Bone marrow (tissue), 2 donors: ENCODE measurements around the gene IFITM5.
"Not testable (repeated sequence)": the region's sequence is repeated elsewhere in the genome, so short reads cannot be mapped to it uniquely, and the experiment has no call there.

Experiments
- DNase-seq, 2 donors: peaks; one replicate each; lab custom pipeline; 2025; lab: John Stamatoyannopoulos, UW

The IFITM5 gene

DNA sequence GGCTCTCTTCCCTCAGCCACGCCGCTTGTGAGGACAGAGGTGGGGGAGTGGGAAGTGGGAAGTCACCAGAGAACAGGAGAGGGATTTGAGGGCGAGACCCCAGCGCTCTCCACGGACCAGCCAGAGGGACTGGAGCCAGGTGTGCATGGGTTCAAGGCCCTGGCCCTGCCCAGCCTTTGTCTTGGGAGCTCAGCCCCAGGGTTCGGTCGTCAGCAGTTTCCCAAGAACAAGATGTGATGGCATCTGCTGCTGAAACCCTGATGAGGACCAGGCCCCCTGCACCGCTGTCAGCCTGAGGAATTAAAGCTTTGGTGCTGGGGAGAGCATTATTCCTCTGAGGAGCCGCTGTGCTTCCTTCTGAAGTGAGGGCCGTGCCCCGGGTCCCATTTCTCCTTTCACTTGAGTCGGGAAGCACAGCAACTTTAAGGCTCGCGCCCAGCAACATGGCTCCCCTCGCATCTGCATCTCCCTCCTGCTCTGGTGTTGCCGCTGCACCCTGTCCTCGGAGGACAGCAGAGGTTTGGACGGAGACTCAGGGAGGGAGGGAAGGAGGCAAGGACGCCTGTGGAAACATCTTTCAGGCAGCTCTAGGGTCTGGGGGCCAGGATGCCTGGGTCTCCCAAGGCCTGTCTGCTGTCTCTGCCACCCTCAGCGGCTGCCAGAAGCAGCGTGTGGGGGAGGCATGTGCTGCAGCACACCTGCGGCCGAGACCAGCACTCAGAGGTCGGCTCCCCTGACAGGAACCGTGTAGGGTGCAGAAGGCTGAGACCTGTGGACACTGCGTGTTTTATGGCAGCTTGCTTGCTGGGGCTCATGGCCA lies 3.8 kb downstream of the IFITM5 start:
- no peak for DNase-seq

DNA sequence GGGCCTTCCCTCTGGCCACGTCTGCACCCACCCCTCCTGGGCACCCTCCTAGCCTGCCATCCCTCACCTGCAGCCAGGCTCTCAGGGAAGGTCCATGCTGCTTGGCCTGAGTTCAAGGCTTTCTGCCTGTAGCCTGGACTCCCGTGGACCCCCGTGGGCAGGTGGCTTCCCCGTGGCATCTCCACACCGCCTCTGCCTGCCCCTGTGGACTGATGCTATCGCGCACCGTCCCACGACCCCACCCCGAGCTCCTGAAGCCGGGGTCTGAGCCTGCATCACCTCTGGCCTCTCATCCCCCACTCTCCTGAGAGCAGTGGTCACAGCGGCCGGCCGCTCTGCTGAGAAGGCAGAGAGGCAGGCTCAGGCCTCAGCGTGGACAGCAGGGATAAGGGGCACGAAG lies 4.5 kb downstream of the IFITM5 start:
- no peak for DNase-seq

DNA sequence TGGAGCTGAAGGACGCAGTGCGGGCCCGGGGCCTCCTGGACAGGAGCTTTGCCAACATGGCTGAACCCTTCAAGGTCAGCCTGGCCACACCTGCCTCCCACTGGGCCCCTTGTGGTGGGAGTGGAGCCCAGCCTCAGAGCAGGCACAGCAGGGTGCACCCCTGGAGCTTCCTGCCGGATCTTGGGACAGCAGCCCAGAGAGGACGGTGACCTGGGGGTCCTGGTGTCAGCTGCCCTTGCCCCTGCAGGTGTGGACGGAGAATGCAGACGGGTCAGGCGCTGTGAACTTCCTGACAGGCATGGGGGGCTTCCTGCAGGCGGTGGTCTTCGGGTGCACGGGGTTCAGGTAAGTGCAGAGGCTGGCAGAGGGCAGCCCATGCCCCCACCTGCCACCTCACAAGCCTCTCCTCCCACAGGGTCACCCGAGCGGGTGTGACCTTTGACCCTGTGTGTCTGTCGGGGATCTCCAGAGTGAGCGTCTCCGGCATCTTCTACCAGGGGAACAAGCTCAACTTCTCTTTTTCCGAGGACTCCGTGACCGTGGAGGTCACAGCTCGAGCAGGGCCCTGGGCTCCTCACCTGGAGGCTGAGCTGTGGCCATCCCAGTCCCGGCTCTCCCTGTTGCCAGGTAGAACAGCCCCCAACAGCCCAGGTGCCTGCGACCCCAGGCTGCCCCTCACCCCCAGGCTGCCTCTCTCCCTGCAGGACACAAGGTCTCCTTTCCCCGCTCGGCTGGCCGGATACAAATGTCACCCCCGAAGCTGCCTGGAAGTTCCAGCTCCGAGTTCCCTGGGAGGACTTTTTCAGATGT lies 5.3 kb downstream of the IFITM5 start:
- no peak for DNase-seq

DNA sequence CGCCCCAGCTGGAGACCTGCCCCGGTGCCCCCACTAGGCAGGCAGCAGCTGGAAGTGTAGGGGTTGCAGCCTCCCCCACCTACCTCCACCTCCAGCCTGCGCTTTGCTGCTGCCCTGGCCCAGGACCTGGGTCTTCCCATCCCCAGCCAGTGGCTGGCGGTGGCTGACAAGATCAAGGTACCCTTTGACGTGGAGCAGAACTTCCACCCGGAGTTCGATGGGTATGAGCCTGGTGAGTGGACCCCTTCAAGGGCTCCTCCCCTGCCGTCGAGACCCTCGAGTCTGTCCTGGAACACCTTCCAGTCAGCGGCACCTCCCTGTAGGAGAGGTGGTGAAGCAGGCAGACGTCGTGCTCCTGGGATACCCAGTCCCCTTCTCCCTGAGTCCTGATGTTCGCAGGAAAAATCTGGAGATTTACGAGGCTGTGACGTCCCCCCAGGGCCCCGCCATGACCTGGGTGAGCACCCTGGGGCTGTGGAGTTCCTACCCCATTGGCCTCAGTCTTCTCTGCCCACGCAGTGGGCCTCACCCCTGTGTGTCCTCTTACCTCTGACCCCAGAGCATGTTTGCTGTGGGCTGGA lies 6.0 kb downstream of the IFITM5 start:
- DNase-seq, result no peak

GRCh38 chr11:292211-293121 lies 6.9 kb downstream of the IFITM5 start:
- DNase-seq, result no peak

DNA sequence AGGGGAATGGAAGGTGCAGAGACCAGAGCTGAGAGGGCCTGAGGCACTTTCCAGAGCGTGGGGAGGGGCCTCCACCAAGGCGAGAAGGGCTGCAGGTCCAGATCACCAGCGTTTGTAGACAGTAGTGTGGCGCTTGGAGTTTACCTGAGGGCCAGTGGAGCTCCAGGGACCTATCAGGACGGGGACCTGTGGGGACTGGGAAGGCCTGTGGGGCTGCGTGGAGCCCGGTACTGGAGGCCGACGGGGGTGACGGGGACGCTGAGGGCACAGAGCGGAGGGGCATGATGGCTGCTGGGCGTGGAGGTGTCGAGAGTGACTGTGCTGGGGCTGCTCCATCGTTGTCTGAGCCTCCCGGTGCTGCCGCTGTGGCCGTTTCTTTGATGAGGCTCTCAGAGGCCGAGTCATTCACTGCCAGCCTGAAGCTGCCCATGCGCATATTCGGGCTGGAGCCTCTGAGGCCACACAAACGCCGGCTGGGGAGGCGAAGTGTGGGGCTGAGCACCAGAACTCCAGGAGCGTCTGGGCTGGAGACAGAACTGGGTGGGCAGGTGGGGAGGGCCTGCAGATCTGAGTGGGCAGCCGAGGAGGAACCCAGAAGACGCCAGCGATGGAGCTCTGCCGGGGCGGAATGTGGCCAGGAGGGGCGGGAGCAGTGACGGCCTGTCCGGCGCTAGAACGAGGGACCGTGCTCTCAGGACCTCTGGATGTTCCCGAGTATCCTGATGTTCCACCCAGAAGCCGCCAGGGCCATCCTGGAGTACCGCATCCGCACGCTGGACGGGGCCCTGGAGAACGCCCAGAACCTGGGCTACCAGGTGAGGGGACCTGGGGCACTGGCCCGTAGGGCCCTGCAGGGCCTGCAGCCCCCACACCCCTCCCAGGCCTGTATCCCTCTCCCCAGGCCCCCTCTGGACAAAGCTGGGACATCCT lies 7.8 kb downstream of the IFITM5 start:
- DNase-seq, result no peak

DNA sequence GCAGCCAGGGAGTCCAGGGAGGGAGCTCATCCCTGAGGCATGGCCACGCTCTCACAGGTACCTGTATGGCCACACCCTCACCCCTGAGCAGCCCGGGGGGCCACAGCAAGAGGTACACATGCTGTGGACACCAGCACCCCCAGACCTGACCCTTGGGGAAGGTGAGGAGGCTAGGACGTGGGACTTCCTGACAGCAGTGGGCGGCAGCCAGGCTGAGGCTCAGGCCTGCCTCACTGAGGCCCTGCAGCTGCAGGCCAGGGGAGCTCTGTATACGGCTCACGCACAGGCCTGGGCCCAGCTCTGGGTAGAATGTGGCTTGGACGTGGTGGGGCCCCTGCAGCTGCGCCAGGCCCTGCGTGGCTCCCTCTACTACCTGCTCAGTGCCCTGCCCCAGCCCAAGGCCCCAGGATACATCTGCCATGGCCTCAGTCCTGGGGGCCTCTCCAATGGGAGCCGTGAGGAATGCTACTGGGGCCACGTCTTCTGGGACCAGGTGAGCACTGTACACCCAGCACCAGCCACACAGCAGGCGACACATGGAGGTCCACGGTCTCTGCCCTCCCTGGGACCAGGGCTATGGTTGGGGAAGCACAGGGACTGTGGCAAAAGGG lies 8.6 kb downstream of the IFITM5 start:
- DNase-seq, result no peak

DNA sequence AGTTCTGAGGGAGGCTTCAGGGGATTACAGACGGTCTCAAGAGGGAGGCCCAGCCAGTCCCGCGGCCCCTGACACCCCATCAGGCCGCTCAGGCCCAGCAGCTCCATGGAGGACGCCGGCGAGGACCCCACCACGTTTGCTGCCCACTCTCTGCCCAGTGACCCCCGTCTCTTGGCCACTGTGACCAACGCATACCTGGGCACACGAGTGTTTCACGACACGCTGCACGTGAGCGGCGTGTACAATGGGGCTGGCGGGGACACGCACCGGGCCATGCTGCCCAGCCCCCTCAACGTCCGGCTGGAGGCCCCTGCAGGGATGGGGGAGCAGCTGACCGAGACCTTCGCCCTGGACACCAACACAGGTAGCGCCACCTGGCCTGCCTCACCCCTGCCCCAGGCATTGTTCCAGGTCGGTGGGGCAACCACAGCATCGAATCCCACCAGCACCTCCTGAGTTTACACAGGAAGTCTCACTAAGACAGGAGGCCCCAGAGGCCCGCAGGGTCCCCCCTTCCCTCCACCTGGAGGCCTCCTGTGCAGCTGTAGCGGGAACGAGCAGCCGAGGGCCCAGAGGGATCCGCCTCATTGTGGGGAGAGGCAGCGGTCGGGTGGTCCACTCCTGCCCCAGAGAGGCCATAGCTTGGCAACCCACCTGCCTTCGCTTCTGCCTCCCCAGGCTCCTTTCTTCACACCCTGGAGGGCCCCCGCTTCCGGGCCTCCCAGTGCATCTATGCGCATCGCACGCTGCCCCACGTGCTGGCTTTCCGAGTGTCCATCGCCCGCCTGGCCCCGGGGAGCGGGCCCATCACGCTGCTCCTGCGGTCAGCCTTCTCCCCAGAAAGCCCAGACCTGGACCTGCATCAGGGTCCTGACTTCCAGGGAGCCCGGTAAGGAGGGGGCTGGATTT lies 9.4 kb downstream of the IFITM5 start:
- no peak for DNase-seq

- DNase-seq, result no peak
These were observed 10.0 kb downstream of the IFITM5 start for GRCh38 chr11:289398-289711.

- DNase-seq, result no peak
These were observed 10.6 kb downstream of the IFITM5 start, which contains the start of gene PGGHG for GRCh38 chr11:288478-289397. TSS of gene PGGHG (plus strand) at chr11:289126. CDS start at chr11:289817, 691 bp downstream.

GRCh38 chr11:287821-288477 lies 11.4 kb downstream of the IFITM5 start:
- DNase-seq, result no peak

DNA sequence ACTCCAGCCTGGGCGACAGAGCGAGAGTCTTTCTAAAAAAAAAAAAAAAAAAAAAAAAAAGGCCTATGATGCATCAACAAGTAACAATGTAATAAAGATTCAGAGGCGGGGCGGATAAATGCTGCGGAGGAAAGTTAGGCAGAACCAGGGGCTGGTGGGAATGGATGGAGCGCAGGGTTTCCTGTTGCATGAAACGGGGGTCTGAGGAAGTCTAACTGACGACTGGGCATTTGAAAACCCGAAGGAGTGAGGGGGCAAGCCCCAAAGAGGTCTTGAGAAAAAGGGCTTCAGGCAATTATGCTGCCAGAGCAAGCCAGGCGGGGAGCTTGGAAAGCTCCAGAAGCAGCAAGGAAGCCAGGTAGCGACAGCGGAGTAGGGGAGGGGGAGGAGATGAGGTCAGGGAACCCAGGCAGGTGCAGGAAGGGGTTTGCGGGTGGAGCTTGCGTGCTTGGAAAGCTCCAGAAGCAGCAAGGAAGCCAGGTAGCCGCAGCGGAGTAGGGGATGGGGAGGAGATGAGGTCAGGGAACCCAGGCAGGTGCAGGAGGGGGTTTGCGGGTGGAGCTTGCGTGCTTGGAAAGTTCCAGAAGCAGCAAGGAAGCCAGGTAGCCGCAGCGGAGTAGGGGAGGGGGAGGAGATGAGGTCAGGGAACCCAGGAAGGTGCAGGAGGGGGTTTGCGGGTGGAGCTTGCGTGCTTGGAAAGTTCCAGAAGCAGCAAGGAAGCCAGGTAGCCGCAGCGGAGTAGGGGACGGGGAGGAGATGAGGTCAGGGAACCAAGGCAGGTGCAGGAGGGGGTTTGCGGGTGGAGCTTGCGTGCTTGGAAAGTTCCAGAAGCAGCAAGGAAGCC lies 12.1 kb downstream of the IFITM5 start:
- DNase-seq, result not testable (repeated sequence)

DNA sequence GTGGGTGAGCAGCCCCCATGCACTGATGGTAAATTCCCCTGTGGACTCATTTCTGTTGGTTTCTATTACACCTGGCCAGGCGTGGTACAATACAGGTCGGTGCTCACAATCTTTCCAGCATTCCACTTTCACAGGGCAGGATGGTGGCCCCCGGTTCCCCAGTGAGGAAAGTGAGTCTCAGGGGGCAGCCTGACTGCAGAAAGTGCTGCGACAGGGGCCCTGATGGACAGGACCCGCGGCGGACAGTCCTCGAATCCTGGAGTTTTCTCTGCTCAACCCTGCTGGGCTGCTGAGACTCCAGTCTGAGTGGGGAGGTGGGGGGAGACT lies 13.5 kb downstream of the IFITM5 start:
- DNase-seq, result no peak

DNA sequence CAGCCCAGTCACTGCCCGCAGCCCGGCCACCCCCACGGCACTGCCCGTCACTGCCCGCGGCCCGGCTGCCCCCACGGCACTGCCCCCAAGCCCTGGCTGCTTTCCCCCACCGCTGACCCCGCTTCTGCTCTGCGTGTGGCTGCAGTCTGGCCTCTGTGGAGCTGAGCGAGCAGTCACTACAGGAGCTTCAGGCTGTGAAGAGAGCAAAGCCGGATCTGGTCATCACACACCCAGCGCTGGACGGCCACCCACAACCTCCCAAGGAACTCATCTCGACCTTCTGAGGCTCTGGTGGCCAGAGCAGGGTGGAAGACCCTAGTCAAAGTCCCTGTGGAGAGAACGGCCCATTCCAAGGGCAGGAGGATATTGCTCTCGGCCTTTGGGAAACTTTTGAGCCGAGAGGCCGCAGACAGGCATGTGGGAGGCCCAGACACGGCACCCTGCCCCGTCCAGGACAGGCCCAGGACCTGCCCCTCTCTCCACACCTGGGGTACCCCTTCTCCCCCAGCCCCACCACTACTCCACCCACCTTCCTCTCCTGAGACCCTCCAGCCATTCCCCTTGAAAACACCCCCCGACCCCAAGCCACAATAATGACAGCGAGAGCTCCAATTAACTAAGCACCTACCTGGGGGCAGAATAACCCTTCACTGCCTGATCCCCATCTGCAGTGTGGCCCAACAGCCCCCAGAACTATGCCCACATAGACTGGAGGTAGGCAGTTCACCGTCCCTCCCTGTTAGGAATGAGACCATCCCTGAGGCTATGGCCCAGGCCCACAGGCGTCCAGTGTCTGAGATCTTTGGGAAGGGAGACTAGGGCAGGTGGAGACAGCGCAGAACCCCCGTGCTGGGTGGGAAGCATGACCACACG lies 14.1 kb downstream of the IFITM5 start:
- no peak for DNase-seq

DNA sequence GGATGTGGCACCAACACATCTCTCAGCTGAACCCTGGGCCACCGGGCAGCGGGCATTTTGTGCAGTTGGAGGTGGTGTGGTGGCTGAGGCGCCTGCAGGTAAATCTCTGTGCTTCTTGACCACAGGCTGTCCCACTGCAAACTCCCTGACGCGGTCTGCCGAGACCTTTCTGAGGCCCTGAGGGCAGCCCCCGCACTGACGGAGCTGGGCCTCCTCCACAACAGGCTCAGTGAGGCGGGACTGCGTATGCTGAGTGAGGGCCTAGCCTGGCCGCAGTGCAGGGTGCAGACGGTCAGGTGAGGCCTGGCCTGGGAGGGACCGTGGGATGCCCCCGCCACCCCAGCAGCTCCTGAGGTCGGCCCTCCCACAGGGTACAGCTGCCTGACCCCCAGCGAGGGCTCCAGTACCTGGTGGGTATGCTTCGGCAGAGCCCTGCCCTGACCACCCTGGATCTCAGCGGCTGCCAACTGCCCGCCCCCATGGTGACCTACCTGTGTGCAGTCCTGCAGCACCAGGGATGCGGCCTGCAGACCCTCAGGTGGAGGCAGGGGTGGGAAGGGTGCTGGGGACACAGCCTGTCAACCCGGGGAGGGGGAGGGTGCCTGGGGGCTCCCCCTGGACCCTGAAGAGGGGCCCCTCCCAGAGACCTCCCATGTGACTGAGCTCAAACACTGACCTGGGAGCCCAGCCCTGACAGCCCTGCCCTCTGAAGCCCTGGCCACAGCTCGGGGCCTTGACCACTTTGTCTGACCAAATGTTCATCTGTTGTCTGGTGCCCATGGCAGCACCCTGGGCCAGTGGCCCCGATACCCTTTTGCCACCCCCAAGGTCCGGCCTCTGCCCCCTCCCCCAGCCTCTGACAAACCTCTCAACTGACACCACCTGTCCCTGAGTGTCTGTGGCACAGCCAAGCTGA lies 15.0 kb downstream of the IFITM5 start:
- DNase-seq, result no peak
